Stimulated activated CD8-positive, alpha-beta memory T cell treated with anti-CD3 and anti-CD28 coated beads, Interleukin-4, amount 100 ng/mL, for 1 hour (primary cell): ENCODE data around the gene RAB40B.
A peak's percentile ranks its signal among the peaks of the same experiment; 100 is the strongest.

ENCODE experiments used
- DNase-seq, 2 donors: peaks; one replicate each; pipeline ENCODE4 v3.0.0-alpha.2; 2020; ENCODE audit warnings: low read depth in 2 of 2, low spot score in 1 of 2

RAB40B gene

DNA sequence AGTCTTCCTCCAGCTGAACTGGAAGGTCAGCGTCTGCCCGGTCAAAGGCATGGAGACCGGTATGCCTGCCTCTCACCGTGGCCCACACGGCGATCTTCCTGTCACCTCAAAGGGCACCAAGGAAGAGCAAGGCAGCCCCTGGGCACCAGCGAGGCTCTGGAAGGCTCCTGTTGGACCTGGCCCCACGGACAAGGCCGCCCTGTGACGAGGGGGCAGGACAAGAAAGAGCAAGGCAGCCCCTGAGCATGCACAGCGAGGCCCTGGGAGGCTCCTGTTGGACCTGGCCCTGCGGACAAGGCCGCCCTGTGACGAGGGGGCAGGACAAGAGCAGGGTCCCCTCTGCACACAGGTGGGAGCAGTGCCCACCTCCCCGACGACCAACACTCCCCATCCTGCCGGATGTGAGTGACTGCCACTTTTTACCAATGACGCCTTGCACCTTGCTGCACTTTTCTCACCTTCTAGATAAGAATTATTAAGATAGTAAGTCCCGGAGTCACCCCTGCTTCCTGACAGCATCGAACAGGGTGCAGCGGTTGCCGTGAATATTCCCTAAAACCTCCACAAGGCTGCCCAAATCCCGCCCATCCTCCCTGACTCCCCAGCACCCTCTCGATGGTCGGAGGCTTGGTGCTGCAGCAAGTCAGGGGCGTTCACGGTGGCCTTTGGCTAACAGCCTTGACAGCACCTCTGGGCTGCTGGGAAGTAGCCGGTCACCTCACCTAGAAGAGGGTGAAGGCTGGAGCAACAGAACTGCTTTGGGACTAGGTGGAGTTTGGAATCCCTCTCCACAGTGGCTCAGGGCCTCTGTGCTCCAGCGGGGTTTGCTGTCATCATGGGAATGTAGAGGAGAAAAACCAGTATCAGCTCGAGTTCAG is 44.6 kb downstream of the RAB40B start:
- no peak for DNase-seq

DNA sequence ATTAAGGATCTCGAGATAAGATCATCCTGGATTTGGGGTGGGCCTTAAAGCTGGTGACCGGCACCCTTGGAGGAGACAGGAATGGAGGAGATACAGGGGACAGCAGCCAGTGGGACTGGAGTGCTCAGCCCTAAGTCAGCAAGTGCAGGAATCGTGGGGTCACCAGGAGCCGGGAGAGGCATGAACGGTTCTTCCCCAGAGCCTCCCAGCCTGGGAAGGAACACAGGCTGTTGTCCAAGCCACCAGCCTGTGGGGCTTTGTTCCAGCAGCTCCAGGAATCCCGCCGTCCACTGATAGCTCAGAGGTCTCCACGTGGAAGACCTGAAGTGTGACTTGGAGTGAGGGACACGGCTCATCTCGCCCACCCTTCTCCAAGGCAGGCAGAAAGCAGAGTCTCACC is 47.8 kb downstream of the RAB40B start:
- no peak for DNase-seq

DNA sequence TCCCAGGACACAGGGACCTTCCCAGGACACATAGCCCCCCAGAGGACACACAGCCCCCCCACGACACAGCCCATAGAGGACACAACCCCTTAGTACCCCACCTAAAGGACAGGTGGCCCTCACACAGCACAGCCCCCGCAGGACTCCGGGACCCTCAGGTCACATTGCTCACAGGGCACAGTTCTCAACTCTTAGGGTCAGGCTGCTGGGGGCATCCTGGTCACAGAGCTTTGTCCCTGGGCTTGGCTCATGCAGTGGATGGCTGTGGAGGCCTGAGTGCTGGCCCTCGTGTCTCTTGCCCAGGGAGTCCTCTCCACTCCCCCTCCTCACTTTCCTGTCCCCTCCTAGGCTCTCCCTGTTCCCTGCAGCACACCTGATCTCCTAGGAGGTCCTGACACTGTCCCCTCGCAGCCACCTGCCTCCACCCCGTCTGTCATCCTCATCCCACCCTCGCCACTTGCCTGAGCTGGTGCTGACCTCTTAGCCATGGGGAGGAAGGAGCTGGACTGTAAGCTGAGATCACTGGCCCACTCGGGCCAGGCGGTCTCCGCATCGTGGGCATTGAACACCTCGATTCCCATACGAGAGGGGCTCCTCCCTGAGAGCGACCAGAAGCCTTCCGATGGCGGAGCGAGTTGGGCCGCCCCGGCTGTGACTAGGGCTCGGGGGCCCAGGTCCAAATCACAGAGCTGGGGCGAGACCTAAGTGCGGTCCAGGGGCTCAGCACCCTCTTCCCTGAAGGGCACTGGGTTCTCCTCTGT is 48.8 kb downstream of the RAB40B start:
- no peak for DNase-seq

DNA sequence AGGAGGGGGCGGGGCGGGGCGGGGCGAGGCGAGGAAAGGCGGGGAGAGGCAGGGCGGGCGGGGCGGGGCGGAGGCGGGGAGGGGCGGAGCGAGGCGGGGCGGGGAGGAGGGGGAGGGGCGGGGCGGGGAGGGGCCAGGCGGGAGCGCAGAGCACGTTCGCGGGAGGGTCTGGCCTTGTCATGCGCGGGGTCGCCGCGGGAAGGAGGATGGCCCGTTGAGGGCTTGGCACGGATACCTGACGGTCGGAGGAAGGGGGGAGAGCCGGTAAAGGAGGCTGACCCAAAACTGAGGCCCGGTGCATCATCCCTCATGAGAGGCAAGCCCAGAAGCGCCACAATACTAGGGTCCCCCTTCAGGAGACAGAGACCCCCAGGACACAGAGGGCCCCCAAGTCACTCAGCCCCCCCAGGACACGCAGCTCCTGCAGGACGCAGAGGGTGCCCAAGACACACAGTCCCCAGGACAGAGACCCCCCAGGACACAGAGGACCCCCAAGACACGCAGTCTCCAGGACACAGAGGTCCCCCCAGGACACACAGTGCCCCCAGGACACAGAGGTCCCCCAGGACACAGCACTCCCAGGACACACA is 49.7 kb downstream of the RAB40B start:
- DNase-seq = peak in 1 of 2 donors; percentile 11

DNA sequence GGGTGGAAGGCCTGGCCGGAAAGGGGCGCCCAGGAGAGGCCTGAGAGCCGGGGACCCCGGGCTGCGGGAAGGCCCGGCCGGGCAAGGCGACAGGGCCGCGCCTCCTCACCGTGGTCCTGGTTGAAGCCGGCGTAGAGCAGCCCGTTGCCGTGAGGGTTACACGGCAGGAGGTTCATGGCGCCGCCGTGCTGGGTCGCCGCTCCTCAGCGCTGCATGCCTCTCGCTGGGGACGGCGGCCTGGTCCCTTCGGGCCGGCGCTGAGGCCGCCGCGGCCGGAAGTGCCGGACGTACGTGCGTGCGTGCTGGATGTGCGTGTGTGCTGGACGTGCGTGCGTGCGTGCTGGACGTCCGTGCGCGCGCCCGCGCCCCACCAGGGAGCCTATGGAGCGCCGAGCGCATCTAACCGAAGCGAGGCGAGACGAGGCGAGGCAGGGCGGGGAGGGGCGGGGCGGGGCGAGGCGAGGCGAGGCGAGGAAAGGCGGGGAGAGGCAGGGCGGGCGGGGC is 50.3 kb downstream of the RAB40B start, which contains the start of gene WDR45B:
Gene WDR45B, minus strand, starts transcription at position 280 of the 504 bp plus-strand sequence. Its CDS starts 104 bp downstream, at position 176.
- peak; percentile 73 to 75 for DNase-seq

DNA sequence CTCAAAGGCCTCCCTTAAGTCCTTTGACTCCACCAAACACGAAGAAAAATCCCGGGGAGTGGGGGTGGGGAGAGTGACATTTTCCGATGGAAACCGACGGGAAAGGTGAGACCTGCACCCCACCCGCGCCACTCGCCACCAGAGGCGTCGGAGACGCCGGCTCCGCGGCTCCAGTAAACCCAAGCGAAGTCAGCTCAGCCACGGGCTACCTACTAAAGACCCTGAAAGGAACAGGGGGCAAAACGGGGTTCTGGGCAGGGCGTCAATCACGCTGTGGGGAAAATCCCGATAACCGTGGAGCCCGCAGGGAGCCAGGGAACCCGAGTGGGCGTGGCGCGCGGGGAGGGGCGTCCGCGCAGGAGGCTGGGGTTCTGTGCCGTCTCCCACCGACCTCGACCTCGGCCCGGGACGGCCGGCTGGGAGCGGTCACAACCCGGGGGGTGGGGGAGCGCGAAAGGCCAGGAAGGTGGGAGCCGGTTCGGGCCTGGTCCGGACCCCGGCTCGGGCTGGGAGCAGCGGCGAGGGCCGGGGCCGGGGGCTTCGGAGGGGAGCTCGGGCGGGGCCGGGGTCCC is 50.8 kb downstream of the RAB40B start:
- no peak for DNase-seq

DNA sequence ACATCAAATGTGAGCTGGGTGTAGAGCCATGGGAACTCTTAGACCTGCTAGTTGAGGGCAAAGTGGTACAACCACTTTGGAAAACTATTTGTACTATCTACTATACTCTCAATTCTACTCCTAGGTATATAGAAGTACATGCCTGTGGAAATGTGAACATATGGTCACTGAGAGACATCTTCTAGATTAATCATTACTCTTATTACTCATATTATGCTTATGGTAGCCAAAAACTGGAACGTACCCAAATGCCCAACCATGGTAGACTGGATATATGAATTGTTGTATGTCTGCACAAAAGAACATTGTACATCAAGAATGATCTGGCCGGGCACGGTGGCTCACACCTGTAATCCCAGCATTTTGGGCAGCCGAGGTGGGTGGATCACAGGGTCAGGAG is 53.0 kb downstream of the RAB40B start:
- DNase-seq = no peak

DNA sequence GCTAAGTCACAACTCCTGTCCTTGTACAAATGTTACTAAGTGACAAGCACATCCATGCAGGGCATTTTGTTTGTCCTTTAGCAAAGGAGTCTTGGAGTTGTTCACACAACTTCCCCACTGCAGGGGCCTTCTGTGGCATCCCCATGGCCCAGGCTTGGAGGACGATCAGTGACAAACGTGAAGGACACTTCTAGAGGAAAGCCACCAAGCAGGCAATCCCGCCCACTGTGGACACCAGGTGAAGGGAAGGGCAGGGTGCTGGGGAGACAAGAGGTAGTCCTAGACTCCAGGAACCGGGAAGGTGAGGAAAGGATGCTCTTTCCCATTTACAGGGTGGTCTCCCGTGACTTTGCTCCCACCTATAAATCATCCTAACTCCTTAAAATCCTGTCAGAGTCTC is 54.4 kb downstream of the RAB40B start:
- DNase-seq = no peak

DNA sequence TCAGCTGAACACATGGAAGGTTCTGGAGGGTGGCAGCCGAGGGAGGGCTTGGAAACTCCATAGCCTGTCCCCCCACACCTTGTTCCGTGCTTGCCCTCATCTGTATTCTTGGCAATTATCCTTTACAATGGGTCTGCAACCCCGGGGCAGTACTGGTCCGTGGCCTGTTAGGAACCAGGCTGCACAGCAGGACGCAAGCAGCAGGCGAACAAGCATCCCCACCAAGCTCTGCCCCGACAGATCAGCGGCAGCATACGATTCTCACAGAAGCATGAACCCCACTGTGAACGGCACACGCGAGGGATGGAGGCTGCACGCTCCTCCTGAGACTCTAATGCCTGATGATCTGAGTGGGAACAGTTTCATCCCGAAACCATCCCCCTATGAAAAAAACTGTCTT is 56.5 kb downstream of the RAB40B start:
- DNase-seq = no peak

DNA sequence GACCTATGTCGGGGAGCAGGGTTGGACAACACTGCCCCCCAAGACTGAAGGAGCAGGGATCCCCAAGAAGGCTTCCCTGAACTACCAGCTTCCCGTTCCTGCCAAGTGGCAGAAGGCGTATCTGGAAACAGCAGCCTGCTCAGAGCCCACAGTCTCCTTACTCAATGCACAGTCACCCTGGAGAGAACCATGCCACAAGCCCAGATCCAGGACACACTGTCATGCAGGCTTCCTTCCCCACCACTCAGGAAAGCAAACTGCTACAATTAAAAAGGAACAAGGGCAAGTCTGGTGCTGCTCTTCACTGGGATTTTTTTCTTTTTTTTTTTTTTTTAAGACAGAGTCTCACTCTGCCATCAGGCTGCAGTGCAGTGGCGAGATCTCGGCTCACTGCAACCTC is 58.5 kb downstream of the RAB40B start:
- DNase-seq = no peak

DNA sequence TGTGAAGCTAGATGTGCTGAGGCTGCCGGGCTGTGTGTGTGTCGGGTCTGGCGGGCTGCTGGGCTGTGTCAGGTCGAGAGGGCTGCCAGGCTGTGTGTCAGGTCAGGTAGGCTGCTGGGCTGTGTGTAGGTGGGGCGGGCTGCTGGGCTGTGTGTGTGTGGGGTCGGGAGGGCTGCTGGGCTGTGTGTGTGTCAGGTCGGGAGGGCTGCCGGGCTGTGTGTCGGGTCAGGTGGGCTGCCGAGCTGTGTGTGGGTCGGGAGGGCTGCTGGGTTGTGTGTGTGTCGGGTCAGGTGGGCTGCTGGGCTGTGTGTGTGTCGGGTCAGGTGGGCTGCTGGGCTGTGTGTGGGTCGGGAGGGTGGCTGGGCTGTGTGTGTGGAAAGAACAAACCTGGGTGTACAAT is 58.9 kb downstream of the RAB40B start:
- no peak for DNase-seq

DNA sequence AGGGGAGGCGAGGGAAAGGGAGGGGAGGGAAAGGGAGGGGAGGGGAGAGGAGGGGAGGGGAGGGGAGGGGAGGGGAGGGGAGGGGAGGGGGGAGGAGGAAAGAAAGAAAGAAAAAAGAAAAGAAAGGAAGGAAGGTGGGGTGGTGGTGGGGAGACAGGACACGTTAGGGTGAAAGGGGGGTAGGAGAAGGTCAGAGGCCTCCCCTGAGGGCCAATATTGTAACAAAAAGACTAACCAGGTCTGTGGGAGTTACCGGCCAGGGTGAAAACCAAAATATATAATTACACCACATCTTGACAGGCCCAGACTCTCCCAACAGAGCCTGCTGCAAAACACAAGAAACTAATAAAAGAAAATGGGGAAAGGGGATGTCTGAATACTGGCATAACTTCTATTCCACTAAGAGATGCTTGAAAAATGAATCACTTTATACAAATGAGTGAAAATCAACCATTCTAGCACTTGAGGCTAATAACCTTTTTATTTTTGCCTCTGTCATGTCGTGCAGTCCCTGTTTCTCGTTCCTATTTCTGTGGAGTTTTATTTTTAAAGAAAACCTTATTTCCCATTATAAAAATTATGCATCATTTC is 60.2 kb downstream of the RAB40B start:
- no peak for DNase-seq

DNA sequence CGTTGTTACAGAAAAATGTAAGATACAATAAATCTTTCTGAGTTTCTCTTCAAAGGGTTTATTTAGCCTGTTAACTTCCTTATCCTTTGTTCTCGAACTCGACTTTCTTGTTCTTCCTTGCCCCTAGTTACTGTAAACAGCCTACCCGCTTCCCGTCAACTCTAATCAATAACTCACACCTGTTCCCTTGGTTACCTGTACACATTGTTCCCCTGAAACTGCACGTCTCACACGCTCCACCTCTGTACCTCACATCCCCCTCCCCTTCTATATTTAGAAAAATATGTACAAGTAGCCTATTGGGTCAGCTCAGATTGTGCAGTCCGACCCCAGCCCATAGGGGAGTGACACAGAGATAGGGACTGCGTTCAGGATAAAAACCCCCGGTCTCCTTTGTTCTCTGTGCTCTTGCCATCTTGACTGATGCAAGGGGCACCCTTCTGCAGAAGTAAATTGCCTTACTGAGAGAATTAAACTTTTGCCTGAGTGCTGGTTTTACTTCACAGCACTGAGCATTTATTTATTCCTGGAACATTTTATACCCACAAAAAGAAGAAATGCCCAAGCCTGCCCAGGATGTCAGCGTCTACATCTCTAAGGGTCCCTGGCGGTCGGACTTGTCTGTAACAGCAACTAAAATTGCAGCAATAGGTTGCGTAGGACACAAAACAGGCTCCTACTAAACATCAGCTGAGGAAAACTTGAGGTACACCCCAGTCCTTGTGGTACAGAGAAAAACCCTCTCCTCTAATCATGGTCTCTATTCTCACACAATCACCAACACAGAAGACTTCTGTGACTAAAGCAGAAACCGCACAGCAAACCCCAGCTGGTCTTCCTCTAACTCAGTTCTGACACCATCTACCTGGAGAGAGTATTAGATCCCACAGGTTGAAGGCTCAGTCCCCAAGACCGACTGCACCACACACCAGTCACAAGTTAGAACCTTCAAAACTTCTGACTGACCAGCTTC is 61.6 kb downstream of the RAB40B start:
- no peak for DNase-seq

DNA sequence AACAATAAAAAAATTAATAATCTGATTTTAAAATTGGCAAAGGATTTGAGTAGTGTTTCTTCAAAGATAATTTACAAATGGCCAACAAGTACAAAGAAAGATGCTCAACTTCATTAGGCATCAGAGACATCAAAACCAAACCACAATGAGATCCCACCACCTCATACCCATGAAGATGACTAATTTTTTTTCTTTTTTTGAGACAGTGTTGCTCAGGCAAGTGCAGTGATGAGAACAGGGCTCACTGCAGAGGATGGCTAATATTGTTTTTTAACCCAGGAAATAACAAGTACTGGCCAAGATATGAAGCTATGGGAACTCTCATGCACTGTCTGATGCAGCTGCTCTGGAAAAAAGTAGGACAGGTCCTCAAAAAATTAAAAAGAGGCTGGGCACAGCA is 65.2 kb downstream of the RAB40B start:
- DNase-seq = no peak

DNA sequence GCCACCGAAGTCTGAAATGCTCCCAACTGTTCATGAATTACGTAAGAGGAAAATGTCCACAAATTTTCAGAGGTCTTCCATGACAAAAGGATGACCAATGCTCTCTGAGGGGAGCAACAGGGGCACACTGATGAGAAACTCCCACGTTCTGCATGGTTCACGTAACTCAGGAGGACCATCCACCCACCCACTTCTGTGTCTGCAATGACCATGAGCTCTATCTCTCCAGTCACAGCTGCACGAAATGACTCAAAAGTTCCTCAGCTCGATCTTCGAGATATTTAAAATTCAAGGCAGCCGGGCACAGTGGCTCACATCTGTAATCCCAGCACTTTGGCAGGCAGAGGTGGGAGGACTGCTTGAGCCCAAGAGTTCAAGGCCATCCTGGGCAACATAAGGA is 66.0 kb downstream of the RAB40B start:
- DNase-seq = no peak

DNA sequence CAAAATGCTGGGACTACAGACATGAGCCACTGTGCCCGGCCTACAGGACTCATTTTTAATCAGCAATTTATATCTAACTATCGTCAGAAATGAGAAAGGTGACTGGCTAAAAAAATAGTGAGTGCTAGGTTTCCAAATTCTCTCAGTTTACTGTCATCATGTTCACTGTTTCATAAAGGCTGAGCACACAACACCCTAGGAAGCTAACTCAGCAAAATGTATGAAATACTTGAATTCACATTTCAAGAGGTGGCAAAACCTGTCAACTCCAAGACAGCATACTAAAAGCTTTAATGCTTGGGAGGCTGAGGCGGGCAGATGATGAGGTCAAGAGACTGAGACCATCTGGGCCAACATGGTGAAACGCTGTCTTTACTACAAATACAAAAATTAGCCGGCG is 67.0 kb downstream of the RAB40B start:
- no peak for DNase-seq

DNA sequence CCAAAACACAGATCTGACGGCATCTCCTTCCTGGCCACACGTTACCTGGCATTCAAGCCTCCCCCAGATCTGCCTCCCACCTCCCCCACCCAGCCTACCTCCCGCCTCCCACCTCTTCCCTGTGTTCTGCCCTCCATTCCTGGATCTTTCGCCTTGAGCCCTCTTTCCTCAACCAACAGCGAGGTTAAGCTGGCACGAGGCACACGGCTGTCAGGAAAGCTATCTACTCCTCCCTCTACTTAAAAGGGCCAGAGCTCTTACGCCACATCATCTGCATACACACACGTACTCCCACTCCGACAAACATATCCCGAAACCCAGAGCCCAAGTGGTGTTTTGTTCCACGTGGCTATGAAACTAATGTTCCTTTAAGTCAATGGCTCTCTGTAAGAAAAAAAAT is 68.3 kb downstream of the RAB40B start:
- DNase-seq = no peak

DNA sequence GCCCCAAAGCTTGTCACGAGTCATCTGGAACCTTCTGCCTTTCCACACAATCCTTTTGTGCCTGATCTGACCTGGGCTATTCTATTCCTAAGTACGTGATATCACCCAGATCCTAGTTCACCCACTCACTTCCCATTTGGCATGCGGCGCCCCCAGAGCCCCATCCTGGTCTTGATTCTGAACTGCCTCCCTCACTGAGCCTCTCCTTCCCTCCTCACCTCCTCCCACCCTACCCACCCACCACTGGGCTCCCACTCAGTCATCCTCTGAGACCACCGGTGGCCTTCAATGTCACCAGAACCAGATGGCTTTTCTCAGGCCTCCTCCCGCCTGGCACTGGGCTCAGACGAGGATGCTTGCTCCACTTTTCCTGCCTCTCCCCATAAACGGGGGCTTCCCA is 68.8 kb downstream of the RAB40B start:
- DNase-seq = no peak

DNA sequence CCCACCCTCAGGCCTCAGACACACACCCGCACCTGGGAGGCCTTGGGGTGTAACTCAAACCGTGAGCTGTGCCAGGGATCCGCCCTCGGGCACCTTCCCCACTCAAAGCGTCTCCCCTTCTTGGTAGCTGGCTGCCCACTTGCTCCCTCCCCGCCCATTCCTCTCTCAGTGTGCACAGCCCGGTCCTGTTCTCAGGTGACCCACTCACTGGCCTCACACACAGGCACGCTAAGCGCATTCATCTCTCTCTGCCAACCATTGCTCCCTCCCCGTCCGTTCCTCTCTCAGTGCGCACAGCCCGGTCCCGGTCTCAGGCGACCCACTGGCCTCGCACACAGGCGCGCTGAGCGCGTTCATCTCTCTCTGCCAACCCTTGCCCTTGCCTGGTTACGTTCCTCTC is 71.1 kb downstream of the RAB40B start:
- DNase-seq = no peak

DNA sequence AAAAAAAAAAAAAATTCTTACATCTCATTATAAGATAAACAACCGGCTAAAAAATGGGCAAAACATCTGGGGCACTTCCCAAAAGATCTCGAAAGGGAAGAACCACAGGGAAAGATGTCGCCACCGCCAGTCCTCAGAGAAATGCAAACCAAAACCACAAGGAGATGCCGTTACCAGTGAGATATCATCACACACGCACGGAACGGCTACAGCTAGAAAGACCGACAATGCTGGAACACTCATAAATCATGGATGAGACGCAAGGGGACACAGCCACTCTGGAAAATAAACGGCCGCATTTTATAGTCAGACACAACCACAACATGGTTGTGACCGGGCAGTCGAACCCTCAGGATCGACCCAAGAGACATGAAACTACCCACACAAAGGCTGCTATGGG is 74.8 kb downstream of the RAB40B start:
- DNase-seq = no peak
